Measurements from ENCODE around the gene CCL17.

DNA sequence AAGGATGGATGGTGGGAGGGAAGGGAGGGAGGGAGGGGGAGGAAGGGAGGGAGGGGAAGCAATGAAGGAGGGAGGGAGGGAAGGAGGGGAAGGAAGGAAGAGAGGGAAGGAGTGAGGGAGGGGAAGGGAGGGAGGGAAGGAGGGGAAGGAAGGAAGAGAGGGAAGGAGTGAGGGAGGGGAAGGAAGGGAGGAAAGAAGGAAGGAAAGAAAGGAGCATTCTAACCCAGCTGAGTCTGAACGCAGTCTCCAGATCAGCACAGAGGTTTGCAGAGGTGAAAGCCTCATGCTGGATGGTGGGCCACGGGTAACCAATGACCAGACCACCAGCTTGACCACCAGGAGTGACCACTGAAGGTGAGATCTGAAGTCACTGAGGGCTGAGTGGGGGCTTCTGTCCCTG is 18.6 kb downstream of the CCL17 start:
- TF ChIP-seq POLR2AphosphoS5 (IDR thresholded peaks at IDR 0.05; ENCODE audit: low read depth, low read length) (no peak), TAF1 (IDR thresholded peaks at IDR 0.05; ENCODE audit: borderline replicate concordance, low read depth, low read length) (no peak), POLR2A (IDR thresholded peaks at IDR 0.05; ENCODE audit: low read depth, low read length) (no peak)

Measured in GM12892 (cell line).